DMS114 treated with DMSO at 0.1 percent for 48 hours (cell line): ENCODE measurements around the gene GSPT1.
"Not testable (repeated sequence)": the region's sequence is repeated elsewhere in the genome, so short reads cannot be mapped to it uniquely, and the experiment has no call there.

Experiments used
- DNase-seq: peaks from one replicate; lab custom pipeline; 2025; ENCODE audit not compliant: unreplicated experiment; lab: John Stamatoyannopoulos, UW

Gene GSPT1

GRCh38 chr16:11915644-11916523 is at the start of gene GSPT1:
Gene GSPT1, minus strand, starts transcription at chr16:11915956. Its CDS starts 236 bp downstream, at chr16:11915720.
- DNase-seq, result peak; percentile 90

DNA sequence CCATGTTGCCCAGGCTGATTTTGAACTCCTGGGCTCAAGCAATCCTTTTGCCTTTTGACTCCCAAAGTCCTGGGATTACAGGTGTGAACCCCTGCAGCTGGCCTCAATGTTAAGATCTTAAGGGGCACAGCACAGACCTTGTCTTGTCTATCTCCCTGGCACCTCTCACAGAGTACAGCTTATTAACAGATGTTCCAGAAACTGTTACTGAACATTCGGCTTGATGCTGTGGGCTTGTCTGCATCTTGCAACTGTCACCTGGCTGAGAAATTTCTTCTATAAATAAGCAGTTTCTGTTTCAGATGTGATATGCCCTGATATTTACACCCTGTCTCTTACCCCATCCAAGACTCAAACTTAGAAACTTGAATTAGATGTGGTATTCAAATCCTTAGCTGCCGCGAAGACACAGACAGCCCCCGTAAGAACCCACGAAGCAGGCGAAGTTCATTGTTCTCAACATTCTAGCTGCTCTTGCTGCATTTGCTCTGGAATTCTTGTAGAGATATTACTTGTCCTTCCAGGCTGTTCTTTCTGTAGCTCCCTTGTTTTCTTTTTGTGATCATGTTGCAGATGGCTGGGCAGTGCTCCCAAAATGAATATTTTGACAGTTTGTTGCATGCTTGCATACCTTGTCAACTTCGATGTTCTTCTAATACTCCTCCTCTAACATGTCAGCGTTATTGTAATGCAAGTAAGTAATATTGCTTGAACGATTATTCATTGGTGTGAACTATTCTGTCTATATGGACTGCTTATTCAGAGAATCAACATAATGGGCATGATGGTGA is 49.2 kb upstream of the GSPT1 start, which contains the start of gene TNFRSF17:
TNFRSF17 (plus strand) TSS at position 450 of the 791 bp plus-strand sequence; CDS start at position 565, 115 bp downstream.
- no peak for DNase-seq

DNA sequence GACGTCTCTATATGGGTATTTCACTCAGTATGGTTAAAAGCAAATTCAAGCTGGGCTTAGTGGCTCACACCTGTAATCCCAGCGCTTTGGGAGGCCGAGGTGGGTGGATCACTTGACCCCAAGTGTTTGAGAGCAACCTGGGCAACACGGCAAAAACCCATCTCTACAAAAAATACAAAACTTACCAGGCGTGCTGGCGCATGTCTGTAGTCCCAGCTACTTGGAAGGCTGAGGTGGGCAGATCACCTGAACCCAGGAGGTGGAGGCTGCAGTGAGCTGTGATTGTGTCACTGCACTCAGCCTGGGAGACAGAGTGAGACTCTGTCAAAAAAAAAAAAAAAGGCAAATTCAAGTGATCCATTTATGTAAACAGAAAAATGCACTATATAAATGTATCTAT is 48.0 kb upstream of the GSPT1 start:
- no peak for DNase-seq

- DNase-seq, result not testable (repeated sequence)
Measured at GRCh38 chr16:11962978-11963377, 47.2 kb upstream of the GSPT1 start.

DNA sequence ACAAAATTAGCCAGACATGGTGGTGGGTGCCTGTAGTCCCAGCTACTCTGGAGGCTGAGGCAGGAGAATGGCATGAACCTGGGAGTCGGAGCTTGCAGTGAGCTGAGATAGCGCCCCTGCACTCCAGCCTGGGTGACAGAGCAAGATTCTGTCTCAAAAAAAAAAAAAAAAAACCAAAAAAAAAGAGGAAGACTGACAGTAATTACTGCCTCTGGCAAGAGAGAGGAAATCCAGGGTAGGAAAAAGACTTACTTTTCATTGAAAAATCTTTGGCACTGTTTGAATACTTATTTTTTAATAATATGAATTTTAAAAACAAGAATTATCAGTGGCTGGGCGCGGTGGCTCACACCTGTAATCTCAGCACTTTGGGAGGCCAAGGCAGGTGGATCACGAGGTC is 46.7 kb upstream of the GSPT1 start:
- not testable (repeated sequence) for DNase-seq

DNA sequence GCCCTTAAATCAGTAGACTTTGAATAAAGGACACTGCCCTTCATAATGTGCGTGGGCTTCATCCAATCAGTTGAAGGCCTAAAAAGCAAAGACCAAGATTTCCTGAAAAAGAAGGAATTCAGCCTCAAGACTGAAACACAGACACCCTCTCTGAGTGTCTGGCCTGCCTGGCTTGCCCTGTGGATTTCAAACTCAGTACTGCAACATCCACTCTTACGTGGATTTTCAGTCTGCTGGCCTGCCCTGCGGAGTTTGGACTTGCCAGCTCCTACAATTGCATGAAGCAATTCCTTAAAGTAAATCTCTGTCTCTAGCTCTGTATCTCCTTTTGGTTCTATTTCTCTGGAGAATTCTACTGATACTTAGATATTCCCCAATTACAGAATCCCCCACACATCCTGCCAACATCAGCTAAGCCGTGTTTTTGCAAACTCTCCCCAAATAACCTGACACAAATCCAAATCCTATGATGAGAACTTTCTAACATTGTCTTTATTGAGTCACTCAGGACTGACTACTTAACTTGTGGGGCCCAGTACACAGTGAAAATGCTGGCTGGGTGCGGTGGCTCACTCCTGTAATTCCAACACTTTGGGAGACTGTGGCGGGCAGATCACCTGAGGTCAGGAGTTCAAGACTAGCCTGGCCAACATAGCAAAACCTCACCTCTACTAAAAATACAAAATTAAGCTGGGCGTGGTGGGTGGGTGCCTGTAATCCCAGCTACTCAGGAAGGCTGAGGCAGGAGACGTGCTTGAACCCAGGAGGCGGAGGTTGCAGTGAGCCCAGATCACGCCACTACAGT is 42.0 kb upstream of the GSPT1 start:
- DNase-seq, result no peak

DNA sequence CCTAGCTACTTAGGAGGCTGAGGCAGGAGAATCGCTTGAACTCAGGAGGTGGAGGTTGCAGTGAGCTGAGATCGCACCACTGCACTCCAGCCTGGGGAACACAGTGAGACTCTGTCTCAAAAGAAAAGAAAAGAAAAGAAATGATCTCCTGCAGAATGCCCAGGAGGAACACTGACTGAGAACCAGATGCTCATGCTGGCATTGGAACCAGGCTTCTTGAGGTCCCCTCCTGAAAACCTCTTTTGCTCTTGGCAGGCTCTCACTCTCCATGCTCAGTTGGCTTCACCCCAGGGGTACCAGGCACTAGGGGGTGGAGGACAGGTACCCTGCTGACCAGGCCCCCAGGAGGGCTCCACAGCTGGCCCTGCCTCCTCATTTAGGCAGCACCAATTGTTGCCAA is 40.8 kb upstream of the GSPT1 start:
- no peak for DNase-seq

DNA sequence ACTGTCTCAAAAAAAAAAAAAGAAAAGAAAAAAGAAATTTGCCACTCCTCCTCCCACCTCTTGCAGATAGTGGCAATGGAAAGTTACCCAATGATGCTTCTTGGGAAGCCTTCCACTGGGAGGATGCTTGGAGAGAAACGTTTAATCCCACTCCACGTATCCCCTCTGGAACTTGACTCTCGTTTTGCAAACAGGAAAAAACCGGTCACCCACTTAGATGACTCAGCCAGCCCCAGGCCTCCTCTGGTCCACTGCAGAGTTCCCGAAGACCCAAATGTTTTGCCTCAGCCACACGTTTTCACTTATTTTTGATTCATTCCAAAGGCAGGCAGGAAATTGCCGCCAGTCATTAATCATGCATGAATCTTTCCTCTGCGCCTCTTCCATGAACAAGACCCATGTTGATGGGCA is 40.0 kb upstream of the GSPT1 start:
- no peak for DNase-seq

GRCh38 chr16:11953576-11953975 is 37.8 kb upstream of the GSPT1 start:
- DNase-seq, result not testable (repeated sequence)

- DNase-seq, result no peak
Measured at GRCh38 chr16:11950388-11950787, 34.6 kb upstream of the GSPT1 start.

DNA sequence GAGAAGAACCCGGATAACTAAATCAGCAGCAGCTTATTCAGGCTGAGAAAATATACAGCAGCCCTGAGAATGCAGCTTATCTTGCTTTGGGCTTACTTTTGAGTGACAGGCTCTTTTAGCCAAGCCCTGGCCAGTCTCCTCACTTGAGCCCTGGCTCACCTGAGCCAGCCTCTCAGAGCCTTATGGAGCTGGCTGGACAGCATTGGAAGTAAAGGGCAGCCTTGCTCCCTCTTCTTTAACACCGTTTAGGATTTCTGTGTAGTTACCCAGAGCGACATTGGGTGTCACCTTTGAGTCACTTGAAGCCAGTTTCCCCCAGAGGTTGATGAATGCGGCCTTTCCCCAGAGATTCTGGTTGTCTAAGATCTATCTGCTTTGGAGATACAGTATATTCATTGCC is 33.8 kb upstream of the GSPT1 start:
- DNase-seq, result peak; percentile 31

DNA sequence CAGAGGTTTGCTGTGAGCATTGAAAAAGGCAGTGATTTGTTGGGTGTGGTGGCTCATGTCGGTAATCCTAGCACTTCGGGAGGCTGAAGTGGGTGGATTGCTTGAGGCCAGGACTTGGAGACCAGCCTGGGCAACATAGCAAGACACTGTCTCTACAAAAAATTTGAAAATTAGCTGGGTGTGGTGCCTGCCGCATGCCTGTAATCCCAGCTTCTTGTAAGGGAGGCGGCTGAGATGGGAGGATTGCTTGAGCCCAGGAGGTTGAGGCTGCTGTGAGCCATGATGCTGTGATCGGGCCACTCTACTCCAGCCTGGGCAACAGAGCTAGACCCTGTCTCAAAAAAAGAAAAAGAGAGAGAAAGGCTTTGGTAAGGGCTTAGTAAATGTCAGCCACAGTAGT is 33.1 kb upstream of the GSPT1 start:
- no peak for DNase-seq

- DNase-seq, result no peak
Measured at GRCh38 chr16:11946433-11946832, 30.7 kb upstream of the GSPT1 start.

DNA sequence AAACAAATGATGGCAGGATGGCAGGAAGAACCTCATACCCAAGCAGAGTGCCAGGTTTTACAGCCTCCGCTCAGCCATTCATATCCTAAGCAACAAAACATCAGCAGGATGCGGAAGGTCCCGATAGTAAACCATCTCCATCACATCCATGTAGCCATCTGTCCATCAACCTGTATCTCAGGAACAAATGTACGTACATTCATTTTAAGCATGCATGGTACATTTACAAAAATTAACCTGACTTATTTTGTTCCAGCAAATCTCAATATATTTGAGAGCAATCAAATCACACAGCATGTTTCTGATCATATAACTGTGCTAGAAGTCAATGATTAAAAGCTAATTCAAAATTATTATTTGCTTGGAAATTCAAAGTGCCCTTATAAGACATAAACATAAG is 26.2 kb upstream of the GSPT1 start, which contains the start of gene NPIPB2:
NPIPB2 (minus strand) TSS at position 101 of the 400 bp plus-strand sequence; CDS start at position 101, 0 bp downstream.
- not testable (repeated sequence) for DNase-seq

GRCh38 chr16:11927350-11927749 is 11.6 kb upstream of the GSPT1 start:
- not testable (repeated sequence) for DNase-seq

- DNase-seq, result not testable (repeated sequence)
Measured at GRCh38 chr16:11924046-11924445, 8.3 kb upstream of the GSPT1 start.

DNA sequence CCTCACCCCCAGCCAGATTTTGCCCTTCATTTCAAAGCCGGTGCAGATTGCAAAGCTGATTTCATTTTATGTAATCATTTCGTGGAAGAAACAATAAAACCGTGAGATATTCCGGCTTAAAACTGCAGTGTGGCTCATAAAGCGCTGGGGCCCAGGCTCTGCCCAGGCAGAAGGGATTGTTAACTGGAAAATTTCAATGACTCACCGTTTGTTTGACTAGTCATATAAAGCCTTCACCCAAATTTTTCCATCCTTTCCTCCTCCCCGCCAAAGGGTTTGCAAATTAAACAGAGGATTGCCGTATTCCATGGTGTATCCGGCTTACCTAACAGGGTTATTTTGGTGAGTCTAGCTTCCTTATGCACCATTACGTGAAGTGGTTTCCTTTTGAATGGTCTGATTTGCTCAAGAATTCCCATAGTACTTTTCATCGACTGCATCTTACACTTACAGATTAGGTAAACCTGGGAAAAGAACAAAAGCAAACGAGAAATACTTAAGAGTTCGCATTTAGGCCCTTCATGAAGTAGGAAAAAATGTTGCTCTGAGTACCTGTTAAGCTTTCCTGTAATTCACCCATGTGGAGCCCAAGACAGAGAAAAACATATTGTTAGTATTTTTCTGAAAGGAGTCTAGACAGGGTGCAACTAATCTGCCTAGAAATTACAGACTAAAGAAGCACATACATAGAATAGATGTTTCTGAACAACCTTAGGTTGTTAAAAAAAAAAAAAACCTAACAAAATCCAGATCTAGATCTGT is 949 bp upstream of the GSPT1 start:
- DNase-seq, result no peak

DNA sequence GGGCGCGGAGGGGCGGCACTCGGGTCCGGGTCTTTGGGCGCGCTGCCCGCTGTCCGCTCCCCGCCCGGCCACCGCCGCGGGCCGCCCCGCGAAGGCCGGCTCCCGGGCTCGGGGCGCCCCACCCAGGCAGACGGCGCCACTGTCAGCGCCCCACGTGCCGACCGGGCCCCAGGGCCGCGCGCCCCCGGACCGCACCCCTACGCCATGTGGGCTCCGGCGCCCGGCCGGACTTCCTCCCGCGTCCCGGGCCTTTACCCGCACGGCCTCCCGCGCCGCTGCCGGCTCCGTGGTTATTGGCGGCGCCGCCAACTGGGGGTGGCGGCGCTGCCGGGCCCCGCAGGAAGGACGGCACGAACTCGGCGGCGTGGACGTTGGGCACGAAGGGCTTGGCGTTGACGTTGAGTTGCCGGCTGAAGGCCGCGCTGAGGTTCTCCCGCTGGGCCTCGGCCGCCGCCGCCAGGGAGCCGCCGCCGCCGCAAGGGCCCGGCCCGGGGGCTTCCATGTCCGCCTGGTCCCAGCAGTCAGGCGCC is 577 bp downstream of the GSPT1 start:
- no peak for DNase-seq

GRCh38 chr16:11914210-11915113 is 1.3 kb downstream of the GSPT1 start:
- DNase-seq, result no peak
